Glutamatergic neuron (in vitro differentiated cells): ENCODE data around the gene PEX11G. TPM values are rescaled to one million over a fixed set of nuclear protein-coding genes. Genes with fewer than 3 reads are reported as not detected.
A peak's percentile ranks its signal among the peaks of the same experiment; 100 is the strongest.

ENCODE experiments used
- DNase-seq: peaks from one replicate; pipeline ENCODE4 v3.0.0; 2022
- H3K27ac Mint-ChIP-seq: one replicate; pipeline ENCODE4 v1.8.0; 2020; ENCODE audit warnings: mild to moderate bottlenecking, mixed read lengths, inconsistent platforms; ENCODE audit not compliant: unreplicated experiment
- H3K27me3 Mint-ChIP-seq: one replicate; pipeline ENCODE4 v1.8.0; 2020; ENCODE audit warnings: mild to moderate bottlenecking, moderate library complexity, mixed read lengths, inconsistent platforms; ENCODE audit not compliant: unreplicated experiment
- H3K36me3 Mint-ChIP-seq: one replicate; pipeline ENCODE4 v1.8.0; 2020; ENCODE audit warnings: mild to moderate bottlenecking, mixed read lengths, inconsistent platforms; ENCODE audit not compliant: unreplicated experiment
- H3K4me1 Mint-ChIP-seq: one replicate; pipeline ENCODE4 v1.8.0; 2020; ENCODE audit warnings: mild to moderate bottlenecking, low read depth, mixed read lengths, inconsistent platforms; ENCODE audit not compliant: unreplicated experiment
- H3K4me3 Mint-ChIP-seq: one replicate; pipeline ENCODE4 v1.8.0; 2020; ENCODE audit warnings: mild to moderate bottlenecking, mixed read lengths, inconsistent platforms; ENCODE audit not compliant: unreplicated experiment
- H3K9me3 Mint-ChIP-seq: one replicate; pipeline ENCODE4 v1.8.0; 2020; ENCODE audit warnings: mild to moderate bottlenecking, moderate library complexity, mixed read lengths, inconsistent platforms; ENCODE audit not compliant: unreplicated experiment
- total RNA-seq: library from RNA; stranded (reverse); fragmentation: NEBNext Ultra II Directional; extraction: Animal tissue kit (Norgen Biotek cat#: 25700); gene quantifications from one replicate; pipeline ENCODE4 v1.2.1, GENCODE V29; 2021; ENCODE audit not compliant: unreplicated experiment
- TF ChIP-seq, protein P1 (sequence below): fragments of 200-600 bp; sonication (generic); IDR thresholded peaks from one replicate; pipeline ENCODE4 v1.5.0; 2021; ENCODE audit not compliant: partially characterized antibody, unreplicated experiment

PEX11G gene
- total RNA-seq, 1 donor from 2014 or later: 2.6 TPM

DNA sequence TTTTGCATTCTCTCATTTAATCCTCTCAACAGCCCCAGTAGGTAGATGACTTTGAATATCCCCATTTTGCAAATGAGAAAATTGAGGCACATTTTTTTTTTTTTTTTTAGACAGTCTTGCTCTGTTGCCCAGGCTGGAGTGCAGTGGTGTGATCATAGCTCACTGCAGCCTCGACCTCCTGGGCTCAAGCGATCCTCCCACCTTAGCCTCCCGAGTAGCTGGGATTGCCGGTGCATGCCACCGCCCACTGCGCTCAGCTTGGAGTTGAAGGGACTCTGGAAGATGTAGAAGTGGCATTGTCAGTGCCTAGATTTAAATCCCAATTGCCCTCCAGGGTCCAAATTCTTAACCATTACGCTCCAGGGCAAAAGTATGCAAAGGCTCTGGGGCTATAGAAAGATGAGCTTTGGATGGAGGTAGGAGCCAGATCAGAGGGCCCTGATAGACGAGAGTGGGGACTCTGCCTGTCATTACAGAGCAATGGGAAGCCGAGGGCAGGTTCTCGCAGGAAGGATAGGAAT lies 32.8 kb upstream of the PEX11G start:
- H3K36me3 Mint-ChIP-seq: no peaks in the 10 kb centered on the region
- peaks cover 10% of the 10 kb centered on the region for H3K27me3 Mint-ChIP-seq
- H3K9me3 Mint-ChIP-seq: peaks cover 12% of the 10 kb centered on the region
- peak overlapping the region; percentile 83 for H3K27ac Mint-ChIP-seq
- TF ChIP-seq, protein P1, sequence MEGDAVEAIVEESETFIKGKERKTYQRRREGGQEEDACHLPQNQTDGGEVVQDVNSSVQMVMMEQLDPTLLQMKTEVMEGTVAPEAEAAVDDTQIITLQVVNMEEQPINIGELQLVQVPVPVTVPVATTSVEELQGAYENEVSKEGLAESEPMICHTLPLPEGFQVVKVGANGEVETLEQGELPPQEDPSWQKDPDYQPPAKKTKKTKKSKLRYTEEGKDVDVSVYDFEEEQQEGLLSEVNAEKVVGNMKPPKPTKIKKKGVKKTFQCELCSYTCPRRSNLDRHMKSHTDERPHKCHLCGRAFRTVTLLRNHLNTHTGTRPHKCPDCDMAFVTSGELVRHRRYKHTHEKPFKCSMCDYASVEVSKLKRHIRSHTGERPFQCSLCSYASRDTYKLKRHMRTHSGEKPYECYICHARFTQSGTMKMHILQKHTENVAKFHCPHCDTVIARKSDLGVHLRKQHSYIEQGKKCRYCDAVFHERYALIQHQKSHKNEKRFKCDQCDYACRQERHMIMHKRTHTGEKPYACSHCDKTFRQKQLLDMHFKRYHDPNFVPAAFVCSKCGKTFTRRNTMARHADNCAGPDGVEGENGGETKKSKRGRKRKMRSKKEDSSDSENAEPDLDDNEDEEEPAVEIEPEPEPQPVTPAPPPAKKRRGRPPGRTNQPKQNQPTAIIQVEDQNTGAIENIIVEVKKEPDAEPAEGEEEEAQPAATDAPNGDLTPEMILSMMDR: no peak
- peak overlapping the region; percentile 98 for H3K4me3 Mint-ChIP-seq
- H3K4me1 Mint-ChIP-seq: peaks cover 5% of the 10 kb centered on the region
- DNase-seq: no peak

DNA sequence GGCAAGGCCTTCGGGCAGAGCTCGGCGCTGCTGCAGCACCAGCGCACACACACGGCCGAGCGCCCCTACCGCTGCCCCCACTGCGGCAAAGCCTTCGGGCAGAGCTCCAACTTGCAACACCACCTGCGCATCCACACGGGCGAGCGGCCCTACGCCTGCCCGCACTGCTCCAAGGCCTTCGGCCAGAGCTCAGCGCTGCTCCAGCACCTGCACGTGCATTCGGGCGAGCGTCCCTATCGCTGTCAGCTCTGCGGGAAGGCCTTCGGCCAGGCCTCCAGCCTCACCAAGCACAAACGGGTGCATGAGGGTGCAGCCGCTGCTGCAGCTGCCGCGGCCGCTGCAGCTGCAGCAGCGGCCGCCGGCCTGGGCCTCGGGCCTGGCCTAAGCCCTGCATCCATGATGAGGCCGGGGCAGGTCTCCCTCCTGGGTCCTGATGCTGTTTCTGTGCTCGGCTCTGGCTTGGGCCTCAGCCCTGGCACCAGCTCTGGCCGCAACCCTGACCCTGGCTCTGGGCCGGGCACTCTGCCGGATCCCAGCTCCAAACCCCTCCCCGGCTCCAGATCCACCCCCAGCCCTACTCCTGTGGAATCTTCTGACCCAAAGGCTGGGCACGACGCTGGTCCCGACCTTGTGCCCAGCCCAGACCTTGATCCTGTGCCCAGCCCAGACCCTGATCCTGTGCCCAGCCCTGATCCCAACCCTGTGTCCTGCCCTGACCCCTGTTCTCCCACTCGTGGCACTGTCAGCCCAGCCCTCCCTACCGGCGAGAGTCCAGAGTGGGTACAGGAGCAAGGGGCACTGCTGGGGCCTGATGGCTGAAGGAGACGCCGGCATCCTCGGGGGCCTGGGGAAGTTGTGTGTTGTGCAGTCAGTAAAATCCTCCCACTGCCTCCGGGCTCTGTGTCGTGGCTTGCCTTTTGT lies 31.6 kb upstream of the PEX11G start:
- TF ChIP-seq, protein P1: no peak
- Mint-ChIP-seq H3K27me3 (peaks cover 14% of the 10 kb centered on the region), H3K4me1 (peaks cover 8% of the 10 kb centered on the region), H3K9me3 (peaks cover 16% of the 10 kb centered on the region), H3K27ac (no peak overlapping the region), H3K36me3 (no peaks in the 10 kb centered on the region), H3K4me3 (no peak overlapping the region)
- DNase-seq: no peak

DNA sequence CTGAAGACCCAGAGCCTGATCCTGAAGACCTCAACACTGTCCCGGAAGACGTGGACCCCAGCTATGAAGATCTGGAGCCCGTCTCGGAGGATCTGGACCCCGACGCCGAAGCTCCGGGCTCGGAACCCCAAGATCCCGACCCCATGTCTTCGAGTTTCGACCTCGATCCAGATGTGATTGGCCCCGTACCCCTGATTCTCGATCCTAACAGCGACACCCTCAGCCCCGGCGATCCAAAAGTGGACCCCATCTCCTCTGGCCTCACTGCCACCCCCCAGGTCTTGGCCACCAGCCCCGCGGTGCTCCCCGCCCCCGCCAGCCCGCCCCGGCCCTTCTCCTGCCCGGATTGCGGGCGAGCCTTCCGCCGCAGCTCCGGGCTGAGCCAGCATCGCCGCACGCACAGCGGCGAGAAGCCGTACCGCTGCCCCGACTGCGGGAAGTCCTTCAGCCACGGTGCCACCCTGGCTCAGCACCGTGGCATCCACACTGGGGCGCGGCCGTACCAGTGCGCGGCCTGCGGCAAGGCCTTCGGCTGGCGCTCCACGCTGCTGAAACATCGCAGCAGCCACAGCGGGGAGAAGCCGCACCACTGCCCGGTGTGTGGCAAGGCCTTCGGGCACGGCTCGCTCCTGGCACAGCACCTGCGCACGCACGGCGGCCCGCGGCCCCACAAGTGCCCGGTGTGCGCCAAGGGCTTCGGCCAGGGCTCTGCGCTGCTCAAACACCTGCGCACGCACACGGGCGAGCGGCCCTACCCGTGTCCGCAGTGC lies 30.7 kb upstream of the PEX11G start:
- TF ChIP-seq, protein P1: no peak
- Mint-ChIP-seq H3K9me3 (peaks cover 20% of the 10 kb centered on the region), H3K36me3 (no peaks in the 10 kb centered on the region), H3K27me3 (peaks cover 18% of the 10 kb centered on the region), H3K27ac (no peak overlapping the region), H3K4me1 (peaks cover 15% of the 10 kb centered on the region), H3K4me3 (no peak overlapping the region)
- no peak for DNase-seq

DNA sequence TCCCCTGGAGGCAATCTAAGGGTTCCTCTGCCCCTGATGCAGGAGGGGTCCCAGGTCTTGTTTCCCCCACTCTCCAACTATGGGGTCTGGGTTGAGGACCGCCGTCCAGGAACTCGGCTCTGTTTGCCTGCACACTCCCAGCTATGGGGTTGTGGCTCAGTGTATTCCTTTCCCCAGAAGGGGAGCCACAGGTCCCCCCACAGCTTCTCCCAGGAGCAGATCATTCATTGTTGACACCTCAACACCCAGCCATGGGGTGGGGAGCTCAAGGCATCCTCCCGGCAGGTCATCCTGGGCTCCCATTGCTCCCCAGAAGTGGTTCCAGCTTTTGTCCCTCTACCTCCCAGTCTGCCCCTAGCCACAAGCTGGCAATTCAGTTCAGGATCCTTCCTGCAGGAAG lies 28.0 kb upstream of the PEX11G start:
- Mint-ChIP-seq H3K4me1 (peaks cover 15% of the 10 kb centered on the region), H3K4me3 (peak overlapping the region; percentile 93), H3K9me3 (peaks cover 19% of the 10 kb centered on the region), H3K36me3 (no peaks in the 10 kb centered on the region), H3K27me3 (peaks cover 19% of the 10 kb centered on the region), H3K27ac (peak overlapping the region; percentile 94)
- TF ChIP-seq, protein P1: no peak
- no peak for DNase-seq
